HUES64 (cell line): ENCODE results near the gene PIR. TPM values are rescaled to one million over a fixed set of nuclear protein-coding genes. Genes with fewer than 3 reads are reported as not detected.

Source experiments
- H3K27ac ChIP-seq: 2 replicates; pipeline ENCODE4 v1.7.0; 2013; ENCODE audit warnings: low read depth, low read length, inconsistent platforms
- H3K27me3 ChIP-seq: 2 replicates; pipeline ENCODE4 v1.6.1; 2013; ENCODE audit warnings: mild to moderate bottlenecking, low read length; ENCODE audit not compliant: insufficient read depth
- H3K36me3 ChIP-seq: 2 replicates; pipeline ENCODE4 v1.6.1; 2013; ENCODE audit warnings: mild to moderate bottlenecking, low read length; ENCODE audit not compliant: insufficient read depth
- H3K4me1 ChIP-seq: 2 replicates; pipeline ENCODE4 v1.6.1; 2013; ENCODE audit warnings: mild to moderate bottlenecking, low read length, moderate library complexity; ENCODE audit not compliant: insufficient read depth
- H3K4me3 ChIP-seq: 2 replicates; pipeline ENCODE4 v1.5.1; 2013; ENCODE audit warnings: mild to moderate bottlenecking, low read length, moderate library complexity
- H3K9ac ChIP-seq: 2 replicates; pipeline ENCODE4 v1.6.1; 2013; ENCODE audit warnings: mild to moderate bottlenecking, low read depth, low read length
- H3K9me3 ChIP-seq: 2 replicates; pipeline ENCODE4 v1.6.1; 2013; ENCODE audit warnings: low read depth, low read length; ENCODE audit not compliant: insufficient read depth
- WGBS: fragments of 150-250, 120-280 bp; methylation state at CpG from one replicate; pipeline ENCODE4 v1.1.7; 2013; ENCODE audit warnings: missing lambda C conversion rate; 5-methylcytosine and 5-hydroxymethylcytosine counted together
- polyA plus RNA-seq, 2 experiments: library from polyadenylated mRNA; stranded (reverse); fragments of 50-300 nt; gene quantifications; one replicate each; pipeline ENCODE4 v1.2.3, GENCODE V29; 2013

The PIR gene
- polyA plus RNA-seq (2013, experiment 1 of 2): 24.4 TPM
- 33.2 TPM for polyA plus RNA-seq (2013, experiment 2 of 2)

GRCh38 chrX:15493118-15493962 is at the start of gene PIR:
PIR (minus strand) TSS chrX:15493333; CDS start chrX:15491257, 2,076 bp downstream.
- WGBS: 5% methylated on average over 47 of the region's 47 CpGs
- H3K27ac ChIP-seq: peak within 1 kb of the TSS; percentile 72

DNA sequence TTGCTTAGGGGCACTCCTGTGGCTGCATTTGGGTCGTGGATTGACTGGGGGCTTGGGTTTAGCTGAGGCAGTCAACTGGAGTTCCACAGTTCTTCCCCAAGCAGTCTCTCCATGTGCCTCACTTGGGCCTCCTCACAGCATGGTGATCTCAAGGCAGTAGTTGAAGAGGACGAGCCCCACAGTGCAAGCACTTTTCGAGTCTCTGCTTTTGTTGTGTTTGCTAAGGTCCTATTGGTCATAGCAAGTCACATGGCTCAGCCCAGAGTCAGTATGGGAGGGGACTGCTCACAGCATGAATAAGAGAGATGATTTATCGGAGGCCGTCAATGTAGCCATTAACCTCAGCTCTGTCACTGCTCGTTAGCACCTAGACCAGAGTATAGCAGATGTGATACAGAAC is 37.2 kb upstream of the PIR start:
- Histone ChIP-seq H3K9me3 (no peaks in the 10 kb centered on the region), H3K27me3 (no peaks in the 10 kb centered on the region), H3K4me3 (no peak overlapping the region), H3K9ac (no peak overlapping the region), H3K4me1 (no peaks in the 10 kb centered on the region), H3K27ac (no peak overlapping the region), H3K36me3 (no peaks in the 10 kb centered on the region)
- 76% methylated on average over 6 of the region's 6 CpGs for WGBS

More at GRCh38 chrX:15493118-15493962, at the start of gene PIR:
- H3K9ac ChIP-seq: peak within 1 kb of the TSS; percentile 86
- 0 out of 2 replicates have a peak, but pooled peaks cover 5% of the 10 kb centered on the region for H3K4me1 ChIP-seq
- H3K4me3 ChIP-seq: peak within 1 kb of the TSS; percentile 82
- H3K27me3 ChIP-seq: no peaks in the 10 kb centered on the region
- H3K9me3 ChIP-seq: no peaks in the 10 kb centered on the region
- 0 out of 2 replicates have a peak, but pooled peaks cover 14% of the 10 kb centered on the region for H3K36me3 ChIP-seq

DNA sequence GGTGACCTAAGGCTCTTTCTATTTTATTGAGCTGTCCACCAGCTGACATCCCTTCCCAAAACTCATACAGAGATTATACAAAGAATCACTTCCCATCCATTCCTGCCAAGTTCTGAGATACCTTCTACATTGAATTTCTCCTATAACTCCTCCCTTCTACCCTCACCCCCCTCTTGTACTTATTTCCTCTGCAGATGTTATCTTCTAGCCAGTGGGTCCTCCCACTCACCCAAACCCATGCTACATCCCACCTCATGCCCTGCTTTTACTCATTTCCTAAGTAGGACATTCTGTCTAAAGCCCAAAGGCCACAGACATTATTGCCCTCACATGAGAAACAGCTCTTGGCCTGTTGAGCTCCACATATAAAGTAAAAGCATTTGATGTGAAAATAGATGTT is 36.0 kb upstream of the PIR start:
- Histone ChIP-seq H3K27me3 (no peaks in the 10 kb centered on the region), H3K9me3 (no peaks in the 10 kb centered on the region), H3K4me3 (no peak overlapping the region), H3K4me1 (no peaks in the 10 kb centered on the region), H3K27ac (no peak overlapping the region), H3K9ac (no peak overlapping the region), H3K36me3 (no peaks in the 10 kb centered on the region)

GRCh38 chrX:15525664-15526416 is 32.7 kb upstream of the PIR start:
- Histone ChIP-seq H3K4me3 (no peak overlapping the region), H3K9me3 (no peaks in the 10 kb centered on the region), H3K27me3 (no peaks in the 10 kb centered on the region), H3K36me3 (no peaks in the 10 kb centered on the region), H3K9ac (no peak overlapping the region), H3K27ac (no peak overlapping the region), H3K4me1 (no peaks in the 10 kb centered on the region)
- WGBS: 98% methylated on average over 5 of the region's 8 CpGs

DNA sequence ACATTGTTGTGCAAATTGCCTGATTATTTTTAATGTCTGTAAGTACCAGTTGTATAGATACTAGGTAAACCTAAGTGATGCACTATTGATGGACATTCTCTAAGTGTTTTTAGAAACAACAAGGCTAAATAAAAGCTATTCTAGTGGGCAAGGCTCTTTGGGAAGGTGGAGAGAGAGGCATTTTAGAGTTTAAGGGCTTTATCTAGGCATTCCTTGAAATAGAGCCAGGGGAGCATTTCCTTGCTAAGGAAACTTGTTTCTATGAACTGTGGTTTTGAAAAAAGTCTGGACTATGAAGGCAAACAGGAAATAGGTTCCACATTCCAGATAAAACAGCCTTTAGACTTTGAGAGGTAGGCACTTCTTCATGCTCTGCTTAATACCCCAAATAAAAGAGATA is 31.3 kb upstream of the PIR start:
- H3K27ac ChIP-seq: no peak overlapping the region
- no peak overlapping the region for H3K9ac ChIP-seq

DNA sequence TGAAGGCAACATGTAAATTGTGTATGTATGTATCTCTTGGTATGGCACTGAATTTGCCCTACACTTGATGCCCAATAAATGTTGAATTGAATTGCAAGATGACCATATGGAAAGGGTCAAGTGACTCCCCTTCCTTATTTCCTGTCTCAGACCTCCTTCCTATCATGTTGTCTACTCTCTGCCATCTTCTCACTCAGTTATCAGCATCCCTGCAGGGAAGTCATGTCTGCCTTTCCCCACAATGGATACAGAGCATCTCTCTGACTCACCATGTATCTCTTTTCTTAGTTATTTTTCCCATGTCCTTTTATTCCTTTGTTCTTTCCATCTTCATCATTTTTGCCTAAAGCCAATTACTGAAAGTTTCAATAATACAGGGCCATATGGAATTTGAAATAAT is 30.0 kb upstream of the PIR start:
- Histone ChIP-seq H3K36me3 (no peaks in the 10 kb centered on the region), H3K9ac (no peak overlapping the region), H3K27me3 (no peaks in the 10 kb centered on the region), H3K4me1 (no peaks in the 10 kb centered on the region), H3K4me3 (no peak overlapping the region), H3K9me3 (no peaks in the 10 kb centered on the region), H3K27ac (no peak overlapping the region)

More for the DNA sequence above, 31.3 kb upstream of the PIR start:
- no peaks in the 10 kb centered on the region for H3K4me1 ChIP-seq
- no peak overlapping the region for H3K4me3 ChIP-seq
- no peaks in the 10 kb centered on the region for H3K36me3 ChIP-seq
- no peaks in the 10 kb centered on the region for H3K9me3 ChIP-seq
- H3K27me3 ChIP-seq: no peaks in the 10 kb centered on the region

DNA sequence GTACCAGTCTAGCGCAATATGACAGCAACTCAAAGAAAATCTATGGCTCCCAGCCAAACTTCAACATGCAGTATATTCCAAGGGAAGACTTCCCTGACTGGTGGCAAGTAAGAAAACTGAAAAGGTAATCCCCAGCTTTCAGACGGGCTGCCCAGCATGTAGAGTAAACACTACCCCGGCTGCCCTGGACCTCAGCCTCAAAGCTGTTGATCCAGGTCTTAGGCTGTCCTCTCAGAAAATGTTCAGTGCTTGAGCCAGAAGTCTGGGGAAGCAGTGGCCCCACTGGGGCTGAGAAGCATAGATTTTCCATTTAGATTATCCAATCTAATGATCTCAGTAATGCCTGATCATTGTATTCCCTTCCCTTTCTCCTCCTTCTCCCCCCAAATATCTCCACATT is 29.3 kb upstream of the PIR start:
- Histone ChIP-seq H3K9ac (no peak overlapping the region), H3K27ac (no peak overlapping the region), H3K9me3 (no peaks in the 10 kb centered on the region), H3K27me3 (no peaks in the 10 kb centered on the region), H3K36me3 (no peaks in the 10 kb centered on the region), H3K4me1 (no peaks in the 10 kb centered on the region), H3K4me3 (no peak overlapping the region)
- 90% methylated on average over 3 of the region's 3 CpGs for WGBS

- Histone ChIP-seq H3K27me3 (no peaks in the 10 kb centered on the region), H3K4me1 (no peaks in the 10 kb centered on the region), H3K9ac (no peak overlapping the region), H3K9me3 (no peaks in the 10 kb centered on the region), H3K36me3 (no peaks in the 10 kb centered on the region), H3K4me3 (no peak overlapping the region), H3K27ac (no peak overlapping the region)
- 74% methylated on average over 6 of the region's 6 CpGs for WGBS
Measured at GRCh38 chrX:15515931-15516330, 22.8 kb upstream of the PIR start.

- 86% methylated on average over 1 of the region's 1 CpG for WGBS
- no peak overlapping the region for H3K4me3 ChIP-seq
- no peak overlapping the region for H3K27ac ChIP-seq
- H3K27me3 ChIP-seq: no peaks in the 10 kb centered on the region
- H3K9me3 ChIP-seq: no peaks in the 10 kb centered on the region
- no peaks in the 10 kb centered on the region for H3K4me1 ChIP-seq
- H3K9ac ChIP-seq: no peak overlapping the region
- H3K36me3 ChIP-seq: no peaks in the 10 kb centered on the region
Measured at GRCh38 chrX:15514279-15514678, 21.1 kb upstream of the PIR start.

DNA sequence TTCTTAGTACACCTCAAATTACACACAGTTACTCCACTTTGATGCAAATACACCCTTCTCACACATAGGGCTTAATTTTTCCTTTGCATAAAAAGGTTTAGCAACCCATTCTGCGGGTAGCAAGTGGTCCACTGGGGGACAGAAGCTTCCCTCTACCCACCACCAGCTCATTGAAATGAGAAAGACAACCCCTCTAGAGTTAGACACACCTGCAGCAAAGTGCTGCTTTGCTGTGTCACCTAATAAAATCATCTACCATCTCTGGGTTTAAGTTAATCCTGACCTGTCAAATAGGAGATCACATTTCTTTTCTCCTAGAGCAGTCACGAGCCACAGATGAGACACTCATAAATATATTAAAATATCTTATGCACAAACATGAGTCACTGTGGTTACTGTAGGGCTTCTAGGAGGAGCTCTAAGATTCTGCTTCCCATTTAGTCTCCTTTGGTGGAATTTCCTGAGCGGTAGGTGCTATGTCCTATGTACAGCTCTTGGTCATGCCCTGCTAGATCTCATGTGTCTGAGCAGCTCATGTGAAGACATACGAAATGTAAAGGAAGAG is 19.4 kb upstream of the PIR start:
- H3K27me3 ChIP-seq: no peaks in the 10 kb centered on the region
- WGBS: 92% methylated on average over 3 of the region's 4 CpGs
- H3K4me3 ChIP-seq: no peak overlapping the region
- H3K4me1 ChIP-seq: no peaks in the 10 kb centered on the region
- H3K9ac ChIP-seq: no peak overlapping the region
- no peaks in the 10 kb centered on the region for H3K36me3 ChIP-seq
- H3K9me3 ChIP-seq: no peaks in the 10 kb centered on the region
- H3K27ac ChIP-seq: no peak overlapping the region

- Histone ChIP-seq H3K4me1 (no peaks in the 10 kb centered on the region), H3K9me3 (no peaks in the 10 kb centered on the region), H3K4me3 (no peak overlapping the region), H3K27ac (no peak overlapping the region), H3K36me3 (no peaks in the 10 kb centered on the region), H3K27me3 (no peaks in the 10 kb centered on the region), H3K9ac (no peak overlapping the region)
- WGBS: 71% methylated on average over 1 of the region's 1 CpG
Measured at GRCh38 chrX:15511563-15511962, 18.4 kb upstream of the PIR start.
